IMR-90 (cell line): Measurements from ENCODE around the gene MTFR1L. TPM values are rescaled to one million over a fixed set of nuclear protein-coding genes. Genes with fewer than 3 reads are reported as not detected.

Experiments
- ATAC-seq: fragments of 200-7000 bp; cut with Tn5 transposase; 2 replicates; pipeline ENCODE4 v1.9.1; 2020; ENCODE audit warnings: low read depth, mild to moderate bottlenecking, moderate library complexity
- BruUV-seq: library from RNA; stranded (reverse); fragments of 400-500 nt; replicated peaks from 2 replicates; lab custom pipeline; 2021; lab: Mats Ljungman, UMichigan
- CTCF ChIA-PET: fragments of 300-600 bp; formaldehyde crosslinking; extraction: SDS; loops from one replicate; lab custom pipeline; 2021; ENCODE audit warnings: antibody characterized with exemption; lab: Yijun Ruan, JAX
- POLR2A ChIA-PET: fragments of 300-600 bp; sonication (Branson Sonifier 250); formaldehyde crosslinking; loops from one replicate; lab custom pipeline; 2022; ENCODE audit warnings: antibody characterized with exemption; ENCODE audit not compliant: unreplicated experiment; lab: Charles Lee
- DNase-seq: peaks from one replicate; pipeline ENCODE4 v3.0.0; 2013
- H2AFZ ChIP-seq: replicated peaks from 2 replicates; pipeline ENCODE3; 2013; ENCODE audit warnings: low read length, mild to moderate bottlenecking; ENCODE audit not compliant: poor library complexity
- H2AK5ac ChIP-seq: 2 replicates; pipeline ENCODE4 v1.6.1; 2013; ENCODE audit warnings: low read depth, low read length, inconsistent platforms
- H2AK9ac ChIP-seq: replicated peaks from 2 replicates; pipeline ENCODE3; 2013; ENCODE audit warnings: mild to moderate bottlenecking, low read depth, low read length, moderate library complexity; ENCODE audit not compliant: poor library complexity
- H2BK120ac ChIP-seq: 2 replicates; pipeline ENCODE4 v1.6.1; 2013; ENCODE audit warnings: low read depth, low read length, inconsistent platforms
- H2BK15ac ChIP-seq: 3 replicates; pipeline ENCODE4 v1.6.1; 2013; ENCODE audit warnings: low read depth, low read length, inconsistent platforms
- H2BK20ac ChIP-seq: 2 replicates; pipeline ENCODE4 v1.6.1; 2013; ENCODE audit warnings: low read depth, mild to moderate bottlenecking, inconsistent platforms, low read length, moderate library complexity
- H2BK5ac ChIP-seq: 2 replicates; pipeline ENCODE4 v1.6.1; 2013; ENCODE audit warnings: mild to moderate bottlenecking, low read depth, low read length, inconsistent platforms; ENCODE audit not compliant: poor library complexity, severe bottlenecking
- H3K14ac ChIP-seq: replicated peaks from 2 replicates; pipeline ENCODE4 v1.6.1; 2013; ENCODE audit warnings: low read depth, low read length, inconsistent platforms
- H3K18ac ChIP-seq: 2 replicates; pipeline ENCODE4 v1.6.1; 2013; ENCODE audit warnings: low read depth, low read length, control low read depth
- H3K23ac ChIP-seq: 2 replicates; pipeline ENCODE4 v1.6.1; 2013; ENCODE audit warnings: low read depth, low read length, inconsistent platforms
- H3K27ac ChIP-seq: 2 replicates; pipeline ENCODE4 v1.5.1; 2013; ENCODE audit warnings: mild to moderate bottlenecking, control low read depth, low read length; ENCODE audit not compliant: insufficient read depth
- H3K27me3 ChIP-seq: 2 replicates; pipeline ENCODE4 v1.6.1; 2013; ENCODE audit warnings: low read length; ENCODE audit not compliant: control insufficient read depth, insufficient read depth
- H3K36me3 ChIP-seq: 2 replicates; pipeline ENCODE4 v1.6.1; 2013; ENCODE audit warnings: low read length, mixed read lengths; ENCODE audit not compliant: control insufficient read depth, insufficient read depth
- H3K4ac ChIP-seq: 2 replicates; pipeline ENCODE4 v1.6.1; 2013; ENCODE audit warnings: low read depth, low read length, inconsistent platforms
- H3K4me1 ChIP-seq: 2 replicates; pipeline ENCODE4 v1.6.1; 2013; ENCODE audit warnings: low read length, mixed read lengths; ENCODE audit not compliant: control insufficient read depth, insufficient read depth
- H3K4me2 ChIP-seq: 2 replicates; pipeline ENCODE4 v1.6.1; 2013; ENCODE audit warnings: low read depth, mild to moderate bottlenecking, control low read depth, low read length, moderate library complexity
- H3K4me3 ChIP-seq: 2 replicates; pipeline ENCODE4 v1.5.1; 2013; ENCODE audit warnings: low read depth, mild to moderate bottlenecking, control low read depth, low read length, moderate library complexity; ENCODE audit not compliant: insufficient read depth
- H3K56ac ChIP-seq: 2 replicates; pipeline ENCODE4 v1.6.1; 2013; ENCODE audit warnings: low read length, inconsistent platforms; ENCODE audit not compliant: insufficient read depth; ENCODE audit errors: extremely low read depth
- H3K79me1 ChIP-seq, 2 experiments: 2 replicates each; pipeline ENCODE4 v1.6.1; 2013; ENCODE audit warnings: low read length in 2 of 2, inconsistent platforms in 1 of 2, low read depth in 1 of 2
- H3K9ac ChIP-seq: 2 replicates; pipeline ENCODE4 v1.6.1; 2013; ENCODE audit warnings: low read depth, low read length, control low read depth
- H3K9me1 ChIP-seq: 2 replicates; pipeline ENCODE4 v1.6.1; 2013; ENCODE audit warnings: low read length, inconsistent platforms; ENCODE audit not compliant: insufficient read depth
- H3K9me3 ChIP-seq: 2 replicates; pipeline ENCODE4 v1.6.1; 2013; ENCODE audit warnings: low read length; ENCODE audit not compliant: control insufficient read depth, insufficient read depth
- H4K20me1 ChIP-seq: 2 replicates; pipeline ENCODE4 v1.6.1; 2013; ENCODE audit warnings: low read length, inconsistent platforms; ENCODE audit not compliant: insufficient read depth
- H4K5ac ChIP-seq: 2 replicates; pipeline ENCODE4 v1.6.1; 2013; ENCODE audit warnings: mild to moderate bottlenecking, low read depth, low read length, control low read depth
- H4K8ac ChIP-seq, 2 experiments: 2 replicates each; pipeline ENCODE4 v1.6.1; 2013; ENCODE audit warnings: low read depth in 2 of 2, low read length in 2 of 2, control low read depth in 1 of 2, inconsistent platforms in 1 of 2
- H4K91ac ChIP-seq: 2 replicates; pipeline ENCODE4 v1.6.1; 2013; ENCODE audit warnings: low read depth, low read length, inconsistent platforms; ENCODE audit not compliant: insufficient read depth
- BHLHE40 ChIP-seq: fragments of 150-350 bp; IDR thresholded peaks from 2 replicates; pipeline ENCODE4 v1.6.1; 2016; ENCODE audit warnings: mild to moderate bottlenecking, low read depth, low read length
- CEBPB ChIP-seq: IDR thresholded peaks from 2 replicates; pipeline ENCODE4 v1.6.1; 2012; ENCODE audit warnings: low read depth, low read length, improper control_type of control experiment
- CHD1 ChIP-seq: IDR thresholded peaks from 2 replicates; pipeline ENCODE4 v1.6.1; 2012; ENCODE audit warnings: low read depth, low read length, improper control_type of control experiment
- CTCF ChIP-seq: conservative IDR thresholded peaks from 2 replicates; pipeline ENCODE4 v1.5.1; 2012; ENCODE audit warnings: mild to moderate bottlenecking, low read depth, low read length, improper control_type of control experiment
- ELK1 ChIP-seq: fragments of 150-350 bp; IDR thresholded peaks from 2 replicates; pipeline ENCODE4 v1.6.1; 2016; ENCODE audit warnings: low read depth, mild to moderate bottlenecking, low read length, moderate library complexity, borderline replicate concordance
- FOS ChIP-seq: fragments of 150-350 bp; IDR thresholded peaks from 2 replicates; pipeline ENCODE4 v1.6.1; 2016; ENCODE audit warnings: low read depth, low read length
- MAFK ChIP-seq: IDR thresholded peaks from 2 replicates; pipeline ENCODE4 v1.6.1; 2012; ENCODE audit warnings: low read depth, low read length, improper control_type of control experiment
- MAZ ChIP-seq: IDR thresholded peaks from 2 replicates; pipeline ENCODE4 v1.6.1; 2012; ENCODE audit warnings: low read depth, mild to moderate bottlenecking, low read length, improper control_type of control experiment, moderate library complexity, borderline replicate concordance
- NFE2L2 ChIP-seq: fragments of 150-350 bp; IDR thresholded peaks from 2 replicates; pipeline ENCODE4 v1.6.1; 2016; ENCODE audit warnings: low read depth, mild to moderate bottlenecking, low read length
- POLR2A ChIP-seq: IDR thresholded peaks from 2 replicates; pipeline ENCODE4 v1.6.1; 2012; ENCODE audit warnings: mild to moderate bottlenecking, low read depth, low read length
- RAD21 ChIP-seq: IDR thresholded peaks from 2 replicates; pipeline ENCODE4 v1.6.1; 2012; ENCODE audit warnings: low read length, improper control_type of control experiment
- RFX5 ChIP-seq: IDR thresholded peaks from 2 replicates; pipeline ENCODE4 v1.8.0; 2012; ENCODE audit warnings: low read depth, mild to moderate bottlenecking, low read length, moderate library complexity
- SMC3 ChIP-seq: fragments of 150-350 bp; IDR thresholded peaks from 2 replicates; pipeline ENCODE4 v1.6.1; 2016; ENCODE audit warnings: low read depth, mild to moderate bottlenecking, antibody characterized with exemption, low read length, moderate library complexity
- WGBS, 2 experiments: methylation state at CpG; one replicate each; pipeline versions ENCODE4 v1.1.5 to v1.1.7; 2013; ENCODE audit warnings: missing lambda C conversion rate in 2 of 2; ENCODE audit not compliant: insufficient read length in 1 of 2; ENCODE audit errors: extremely low coverage in 2 of 2; 5-methylcytosine and 5-hydroxymethylcytosine counted together
- dilution Hi-C: fragments of 300-500 bp; cut with HindIII; formaldehyde crosslinking; loops from one replicate; pipeline ENCODE4 v1.14.3; 2018; ENCODE audit warnings: low sequenced_read_pairs; ENCODE audit not compliant: unreplicated experiment
- in situ Hi-C: fragments of 300-500 bp; cut with MboI; formaldehyde crosslinking; loops from 3 replicates; pipeline ENCODE4 v1.14.3; 2019; ENCODE audit warnings: low sequenced_read_pairs, inconsistent platforms, mixed read lengths
- intact Hi-C: fragments of 100-400 bp; cut with micrococcal nuclease; formaldehyde crosslinking; loops from 2 replicates; pipeline ENCODE4 v1.10.0; 2022
- polyA plus RNA-seq, 3 experiments: library from polyadenylated mRNA; depleted of rRNA; stranded (reverse); fragments of >200 nt; gene quantifications; 2 replicates each; pipeline ENCODE4 v1.2.3, GENCODE V29; 2012; ENCODE audit warnings: low replicate concordance in 1 of 3
- total RNA-seq: library from RNA; depleted of rRNA; stranded (reverse); fragments of >200 nt; gene quantifications from 2 replicates; pipeline ENCODE4 v1.2.3, GENCODE V29; 2012

The MTFR1L gene
- total and polyA plus RNA-seq, 2 of the 4 experiments (the other 2 are of a cell fraction): 69.1 to 69.7 TPM

DNA sequence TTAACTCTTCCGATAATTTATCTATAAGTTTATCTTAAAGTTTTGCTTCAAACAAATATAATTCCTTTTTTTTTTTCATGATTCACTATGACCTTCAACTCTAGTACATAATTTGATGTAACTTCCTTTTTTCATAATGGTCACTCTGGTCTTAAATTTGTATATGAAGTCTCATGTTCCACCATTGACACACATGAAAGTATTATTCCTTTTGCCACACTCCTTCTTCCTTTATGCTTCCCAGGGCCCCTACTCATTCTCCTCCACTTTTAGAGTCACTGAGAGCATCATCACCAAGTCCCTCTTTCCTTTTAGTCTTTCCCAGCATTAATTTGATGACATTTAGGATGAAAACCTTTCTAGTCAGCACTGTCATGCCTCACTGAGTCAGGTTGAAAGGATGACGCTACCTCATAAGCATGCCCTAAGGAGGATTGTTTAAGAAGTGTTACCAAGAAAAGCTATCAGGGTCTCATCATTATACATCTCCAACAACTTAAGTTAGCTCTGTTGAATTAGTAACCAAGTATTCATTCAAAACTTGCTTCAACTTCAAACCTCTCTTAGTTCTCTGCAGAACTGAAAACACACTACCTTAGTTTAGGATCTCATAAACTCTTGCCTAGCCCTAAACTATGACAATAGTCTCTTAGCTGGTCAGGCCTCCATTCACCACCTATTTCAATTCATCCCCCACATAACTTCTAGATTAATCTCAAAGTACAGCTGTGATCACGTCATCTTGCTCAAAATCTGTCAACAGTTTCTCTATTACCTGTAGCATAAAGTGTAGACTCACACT is 25.0 kb downstream of the MTFR1L start:
- Histone ChIP-seq H4K8ac (no peak overlapping the region), H2AK5ac (no peak overlapping the region), H3K27ac (no peak overlapping the region), H3K79me1 (peaks cover 8 to 20% of the 10 kb centered on the region in 2 experiments; a peak in 3 of 4 replicates), H3K4ac (no peak overlapping the region), H3K18ac (no peak overlapping the region), H4K91ac (no peak overlapping the region), H3K14ac (no peak overlapping the region), H2AK9ac (no peak overlapping the region), H2BK5ac (no peak overlapping the region), H3K9me3 (no peaks in the 10 kb centered on the region), H3K36me3 (no peaks in the 10 kb centered on the region), H3K27me3 (no peaks in the 10 kb centered on the region), H3K23ac (no peak overlapping the region), H4K5ac (no peak overlapping the region), H2BK15ac (no peak overlapping the region), H2BK20ac (no peak overlapping the region), H3K4me1 (peaks cover 3% of the 10 kb centered on the region; the same call in 1 of the 2 replicates), H3K4me3 (no peak overlapping the region), H3K4me2 (no peak overlapping the region), H3K9me1 (peaks cover 4% of the 10 kb centered on the region; the same call in 1 of the 2 replicates), H2BK120ac (no peak overlapping the region), H3K9ac (no peak overlapping the region), H4K20me1 (no peaks in the 10 kb centered on the region), H2AFZ (no peak overlapping the region), H3K56ac (no peak overlapping the region)
- in situ Hi-C loops: no loop called here
- dilution Hi-C loops: no loop called here
- CTCF ChIA-PET: no interaction called here
- peak; percentile 12 for DNase-seq
- no TSS peak for BruUV-seq
- intact Hi-C loops: no loop called here
- 100% methylated on average over 1 of the region's 3 CpGs; no CpG with 5 or more reads in 1 of the 2 experiments for WGBS, 2 experiments
- no peak for ATAC-seq
- POLR2A ChIA-PET: no interaction called here
- TF ChIP-seq BHLHE40 (no peak), POLR2A (no peak), MAFK (no peak), CTCF (no peak), ELK1 (no peak), RFX5 (no peak), CEBPB (no peak), MAZ (no peak), SMC3 (no peak), FOS (no peak), CHD1 (no peak), NFE2L2 (no peak), RAD21 (no peak)
